ENCODE results near the gene GSDME.

DNA sequence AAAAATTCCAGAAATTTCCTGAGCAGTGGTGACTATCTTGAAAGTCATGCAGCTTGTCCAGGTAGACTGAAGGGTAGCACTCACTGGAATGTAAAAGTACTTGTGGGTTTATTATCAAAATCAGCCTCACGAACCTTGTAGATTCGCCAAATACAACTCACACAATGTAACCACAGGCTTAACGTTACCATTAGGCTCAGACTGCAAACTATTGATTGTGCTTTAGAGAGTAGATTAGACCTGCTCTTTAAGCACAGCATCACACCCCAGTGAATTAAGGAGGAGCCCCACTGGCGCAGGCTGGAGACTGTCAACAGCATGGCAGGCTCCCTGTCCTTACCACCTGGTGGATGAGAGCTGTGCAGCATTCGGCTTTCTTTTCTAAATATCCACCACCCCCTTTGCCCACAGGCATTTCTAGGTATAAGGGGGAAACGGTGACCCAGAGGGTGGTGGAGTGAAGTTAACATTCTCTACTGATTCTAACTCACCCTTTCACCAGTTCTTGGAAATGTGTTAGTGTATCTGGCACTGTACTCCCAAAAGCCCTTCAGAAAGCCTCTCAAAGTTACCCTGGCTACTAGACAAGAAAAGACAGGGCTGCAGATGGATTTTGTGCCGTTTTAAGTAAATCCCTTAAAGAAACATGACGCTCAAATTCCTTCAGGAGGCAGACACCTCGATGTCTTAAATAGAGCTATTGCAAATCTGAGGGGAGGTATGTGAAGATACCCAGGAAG, 56.6 kb downstream of the GSDME start:
- TF ChIP-seq, protein P1, sequence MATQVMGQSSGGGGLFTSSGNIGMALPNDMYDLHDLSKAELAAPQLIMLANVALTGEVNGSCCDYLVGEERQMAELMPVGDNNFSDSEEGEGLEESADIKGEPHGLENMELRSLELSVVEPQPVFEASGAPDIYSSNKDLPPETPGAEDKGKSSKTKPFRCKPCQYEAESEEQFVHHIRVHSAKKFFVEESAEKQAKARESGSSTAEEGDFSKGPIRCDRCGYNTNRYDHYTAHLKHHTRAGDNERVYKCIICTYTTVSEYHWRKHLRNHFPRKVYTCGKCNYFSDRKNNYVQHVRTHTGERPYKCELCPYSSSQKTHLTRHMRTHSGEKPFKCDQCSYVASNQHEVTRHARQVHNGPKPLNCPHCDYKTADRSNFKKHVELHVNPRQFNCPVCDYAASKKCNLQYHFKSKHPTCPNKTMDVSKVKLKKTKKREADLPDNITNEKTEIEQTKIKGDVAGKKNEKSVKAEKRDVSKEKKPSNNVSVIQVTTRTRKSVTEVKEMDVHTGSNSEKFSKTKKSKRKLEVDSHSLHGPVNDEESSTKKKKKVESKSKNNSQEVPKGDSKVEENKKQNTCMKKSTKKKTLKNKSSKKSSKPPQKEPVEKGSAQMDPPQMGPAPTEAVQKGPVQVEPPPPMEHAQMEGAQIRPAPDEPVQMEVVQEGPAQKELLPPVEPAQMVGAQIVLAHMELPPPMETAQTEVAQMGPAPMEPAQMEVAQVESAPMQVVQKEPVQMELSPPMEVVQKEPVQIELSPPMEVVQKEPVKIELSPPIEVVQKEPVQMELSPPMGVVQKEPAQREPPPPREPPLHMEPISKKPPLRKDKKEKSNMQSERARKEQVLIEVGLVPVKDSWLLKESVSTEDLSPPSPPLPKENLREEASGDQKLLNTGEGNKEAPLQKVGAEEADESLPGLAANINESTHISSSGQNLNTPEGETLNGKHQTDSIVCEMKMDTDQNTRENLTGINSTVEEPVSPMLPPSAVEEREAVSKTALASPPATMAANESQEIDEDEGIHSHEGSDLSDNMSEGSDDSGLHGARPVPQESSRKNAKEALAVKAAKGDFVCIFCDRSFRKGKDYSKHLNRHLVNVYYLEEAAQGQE (IDR thresholded peaks at IDR 0.05; ENCODE audit: insufficient read depth in 1 of 2, low read depth in 2 of 2, low read length in 1 of 2) = no peak
- TF ChIP-seq, protein P2, sequence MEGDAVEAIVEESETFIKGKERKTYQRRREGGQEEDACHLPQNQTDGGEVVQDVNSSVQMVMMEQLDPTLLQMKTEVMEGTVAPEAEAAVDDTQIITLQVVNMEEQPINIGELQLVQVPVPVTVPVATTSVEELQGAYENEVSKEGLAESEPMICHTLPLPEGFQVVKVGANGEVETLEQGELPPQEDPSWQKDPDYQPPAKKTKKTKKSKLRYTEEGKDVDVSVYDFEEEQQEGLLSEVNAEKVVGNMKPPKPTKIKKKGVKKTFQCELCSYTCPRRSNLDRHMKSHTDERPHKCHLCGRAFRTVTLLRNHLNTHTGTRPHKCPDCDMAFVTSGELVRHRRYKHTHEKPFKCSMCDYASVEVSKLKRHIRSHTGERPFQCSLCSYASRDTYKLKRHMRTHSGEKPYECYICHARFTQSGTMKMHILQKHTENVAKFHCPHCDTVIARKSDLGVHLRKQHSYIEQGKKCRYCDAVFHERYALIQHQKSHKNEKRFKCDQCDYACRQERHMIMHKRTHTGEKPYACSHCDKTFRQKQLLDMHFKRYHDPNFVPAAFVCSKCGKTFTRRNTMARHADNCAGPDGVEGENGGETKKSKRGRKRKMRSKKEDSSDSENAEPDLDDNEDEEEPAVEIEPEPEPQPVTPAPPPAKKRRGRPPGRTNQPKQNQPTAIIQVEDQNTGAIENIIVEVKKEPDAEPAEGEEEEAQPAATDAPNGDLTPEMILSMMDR (IDR thresholded peaks at IDR 0.05) = no peak
- TF ChIP-seq POLR2AphosphoS5 (IDR thresholded peaks at IDR 0.05; ENCODE audit: low read depth, low read length) = no peak
